GM04504 (cell line): Measurements from ENCODE around the gene IFIT2.
A peak's percentile ranks its signal among the peaks of the same experiment; 100 is the strongest.
"Not testable (repeated sequence)": the region's sequence is repeated elsewhere in the genome, so short reads cannot be mapped to it uniquely, and the experiment has no call there.

Experiments
- DNase-seq: peaks from one replicate; pipeline ENCODE4 v3.0.0-alpha.2; 2012; ENCODE audit warnings: low read depth

IFIT2 gene, protein sequence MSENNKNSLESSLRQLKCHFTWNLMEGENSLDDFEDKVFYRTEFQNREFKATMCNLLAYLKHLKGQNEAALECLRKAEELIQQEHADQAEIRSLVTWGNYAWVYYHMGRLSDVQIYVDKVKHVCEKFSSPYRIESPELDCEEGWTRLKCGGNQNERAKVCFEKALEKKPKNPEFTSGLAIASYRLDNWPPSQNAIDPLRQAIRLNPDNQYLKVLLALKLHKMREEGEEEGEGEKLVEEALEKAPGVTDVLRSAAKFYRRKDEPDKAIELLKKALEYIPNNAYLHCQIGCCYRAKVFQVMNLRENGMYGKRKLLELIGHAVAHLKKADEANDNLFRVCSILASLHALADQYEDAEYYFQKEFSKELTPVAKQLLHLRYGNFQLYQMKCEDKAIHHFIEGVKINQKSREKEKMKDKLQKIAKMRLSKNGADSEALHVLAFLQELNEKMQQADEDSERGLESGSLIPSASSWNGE

DNA sequence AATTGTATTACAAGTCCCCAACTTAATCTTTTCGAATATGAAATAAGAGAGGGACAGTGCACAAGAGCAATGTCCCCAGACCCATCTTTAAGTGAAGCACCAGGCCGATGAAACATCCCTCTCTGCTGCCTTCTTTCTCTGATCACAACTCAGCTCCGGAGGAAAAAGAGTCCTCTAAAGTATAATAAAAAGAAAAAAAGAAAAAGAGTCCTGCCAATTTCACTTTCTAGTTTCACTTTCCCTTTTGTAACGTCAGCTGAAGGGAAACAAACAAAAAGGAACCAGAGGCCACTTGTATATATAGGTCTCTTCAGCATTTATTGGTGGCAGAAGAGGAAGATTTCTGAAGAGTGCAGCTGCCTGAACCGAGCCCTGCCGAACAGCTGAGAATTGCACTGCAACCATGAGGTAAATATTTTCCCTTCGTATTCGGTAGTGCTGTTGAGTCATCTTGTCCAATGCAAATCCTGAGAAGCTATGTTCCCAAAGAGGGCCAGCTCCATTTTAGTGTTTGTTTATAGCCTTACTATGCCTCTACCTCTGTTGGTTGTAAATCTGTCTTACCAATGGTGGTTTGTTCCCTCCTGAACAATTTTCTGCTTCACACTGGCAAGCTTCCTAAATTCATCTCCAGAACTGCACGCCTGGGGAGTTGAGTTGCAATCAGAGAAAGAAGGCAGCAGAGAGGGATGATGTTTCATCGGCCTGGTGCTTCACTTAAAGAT, at the start of gene IFIT2:
IFIT2 (plus strand) TSS at position 326 of the 725 bp plus-strand sequence; CDS start at position 404, 78 bp downstream.
- DNase-seq: peak; percentile 29

DNA sequence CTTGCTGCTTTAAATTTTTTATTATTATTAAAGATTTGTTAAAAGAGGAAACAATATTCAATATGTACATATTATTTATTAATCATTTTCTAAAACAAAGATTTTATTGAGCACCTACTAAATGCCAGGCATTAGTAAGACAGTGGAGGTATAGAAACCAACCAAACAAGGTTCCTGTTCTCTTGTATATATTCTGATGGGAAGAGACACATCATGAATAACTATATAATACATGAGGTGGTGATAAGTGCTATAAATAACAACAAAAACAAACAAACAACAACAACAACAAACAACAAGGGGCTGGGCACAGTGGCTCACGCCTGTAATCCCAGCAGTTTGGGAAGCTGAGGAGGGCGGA, 49.6 kb upstream of the IFIT2 start:
- no peak for DNase-seq

DNA sequence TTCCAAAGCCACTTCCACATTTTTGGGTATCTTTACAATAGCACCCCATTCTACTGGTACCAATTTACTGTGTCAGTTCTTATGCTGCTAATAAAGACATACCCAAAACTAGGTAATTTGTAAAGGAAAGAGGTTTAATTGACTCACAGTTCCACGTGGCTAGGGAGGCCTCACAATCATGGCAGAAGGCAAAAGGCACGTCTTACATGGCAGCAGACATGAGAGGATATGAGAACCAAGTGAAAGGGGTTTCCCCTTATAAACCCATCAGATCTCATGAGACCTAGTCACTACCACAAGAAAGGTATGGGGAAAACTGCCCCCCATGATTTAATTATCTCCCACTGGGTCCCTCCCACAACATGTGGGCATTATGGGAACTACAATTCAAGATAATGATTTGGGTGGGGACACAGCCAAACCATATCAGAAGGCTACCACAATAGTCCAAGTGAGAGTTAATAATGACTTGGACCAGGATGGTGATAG, 46.7 kb upstream of the IFIT2 start:
- DNase-seq: not testable (repeated sequence)

DNA sequence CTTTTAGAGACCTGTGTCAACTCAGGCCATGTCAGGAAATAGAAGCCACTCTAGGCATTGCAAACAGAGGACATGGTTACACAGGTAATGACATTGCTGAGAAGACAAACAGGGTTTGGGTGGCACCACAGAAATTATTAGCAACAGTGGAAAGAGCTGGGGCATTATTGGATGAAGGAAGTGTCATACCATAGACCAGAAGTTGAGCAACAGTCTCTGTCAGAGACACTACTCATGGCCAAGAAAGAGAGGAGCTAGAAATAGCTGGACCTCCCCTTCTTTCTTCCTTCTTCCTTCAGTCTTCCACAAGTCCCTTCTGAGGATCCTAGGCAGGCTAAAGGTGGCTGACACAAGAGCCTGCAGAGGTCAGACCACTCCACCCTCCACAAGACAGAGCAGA, 46.1 kb upstream of the IFIT2 start:
- DNase-seq: no peak

DNA sequence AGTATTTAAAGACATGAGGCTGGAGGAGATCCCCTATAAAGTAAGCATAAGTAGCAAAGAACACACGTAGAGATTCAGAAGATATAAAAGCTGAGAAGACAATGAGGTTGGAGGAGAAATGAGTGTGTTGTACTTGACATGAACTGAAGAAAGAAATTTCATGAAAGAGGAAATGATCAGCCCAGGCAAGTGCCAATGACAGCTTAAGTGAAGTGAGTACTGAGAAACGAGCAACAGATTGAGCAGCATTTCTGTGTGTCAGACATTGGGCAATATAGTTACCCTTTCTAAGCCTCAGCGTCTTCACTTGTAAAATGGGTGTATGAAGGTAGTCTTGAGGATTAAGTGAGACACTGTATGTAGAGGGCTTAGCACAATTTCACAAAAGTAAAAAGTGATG, 45.5 kb upstream of the IFIT2 start:
- DNase-seq: no peak

DNA sequence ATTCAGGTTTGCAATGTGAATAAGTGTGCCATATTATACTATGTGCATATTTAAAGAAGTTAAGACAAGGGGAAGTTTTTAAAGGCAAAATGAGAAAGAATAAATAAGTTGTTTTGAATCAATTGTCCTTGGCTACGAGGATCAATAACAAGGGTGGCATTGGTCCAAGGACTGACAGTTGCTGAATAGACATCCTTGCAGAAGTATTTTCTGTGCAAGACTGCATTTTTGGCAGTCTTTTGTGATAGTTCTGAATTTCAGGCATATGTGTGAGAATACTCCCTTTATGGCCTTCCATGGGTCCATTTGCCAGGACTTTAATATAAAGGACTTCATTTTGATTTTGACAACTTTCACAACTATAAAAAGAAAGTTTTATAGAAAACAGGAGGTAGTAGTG, 44.9 kb upstream of the IFIT2 start:
- DNase-seq: no peak

DNA sequence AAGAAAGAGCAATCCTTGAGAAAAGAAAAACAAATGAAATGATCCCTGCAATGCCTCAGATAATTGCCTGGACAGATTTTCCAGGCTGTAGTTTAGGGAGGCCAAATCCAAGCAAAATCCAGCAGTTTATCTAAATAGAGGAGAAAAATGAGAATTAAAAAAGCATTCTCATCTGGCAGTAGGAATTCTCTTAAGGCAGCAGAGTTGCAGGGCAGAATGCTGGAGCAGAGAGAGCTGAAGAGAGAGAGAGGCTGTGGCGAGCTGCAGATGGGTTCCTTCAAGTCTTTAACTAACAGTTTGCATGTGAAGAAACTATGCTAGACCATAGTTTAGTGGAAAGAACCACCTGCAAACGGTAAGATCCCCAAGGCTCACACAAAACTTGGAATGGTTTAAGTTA, 44.3 kb upstream of the IFIT2 start:
- no peak for DNase-seq

DNA sequence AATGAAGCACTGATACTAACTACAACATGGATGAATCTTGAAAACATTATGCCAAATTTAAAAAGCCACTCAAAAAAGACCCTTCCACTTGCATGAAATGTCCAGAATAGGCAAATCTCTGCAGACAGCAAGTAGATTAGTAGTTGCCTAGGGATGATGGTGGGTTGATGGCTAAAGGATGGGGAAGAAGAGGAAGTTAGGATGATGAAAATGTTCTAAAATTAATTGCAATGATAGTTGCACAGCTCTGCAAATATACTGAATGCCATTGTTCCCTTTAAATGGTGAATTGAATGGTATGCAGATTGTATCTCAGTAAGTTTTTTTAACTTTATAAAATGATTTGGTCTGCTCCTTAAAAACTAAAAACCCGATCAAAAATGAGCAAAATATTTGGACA, 43.0 kb upstream of the IFIT2 start:
- DNase-seq: no peak

DNA sequence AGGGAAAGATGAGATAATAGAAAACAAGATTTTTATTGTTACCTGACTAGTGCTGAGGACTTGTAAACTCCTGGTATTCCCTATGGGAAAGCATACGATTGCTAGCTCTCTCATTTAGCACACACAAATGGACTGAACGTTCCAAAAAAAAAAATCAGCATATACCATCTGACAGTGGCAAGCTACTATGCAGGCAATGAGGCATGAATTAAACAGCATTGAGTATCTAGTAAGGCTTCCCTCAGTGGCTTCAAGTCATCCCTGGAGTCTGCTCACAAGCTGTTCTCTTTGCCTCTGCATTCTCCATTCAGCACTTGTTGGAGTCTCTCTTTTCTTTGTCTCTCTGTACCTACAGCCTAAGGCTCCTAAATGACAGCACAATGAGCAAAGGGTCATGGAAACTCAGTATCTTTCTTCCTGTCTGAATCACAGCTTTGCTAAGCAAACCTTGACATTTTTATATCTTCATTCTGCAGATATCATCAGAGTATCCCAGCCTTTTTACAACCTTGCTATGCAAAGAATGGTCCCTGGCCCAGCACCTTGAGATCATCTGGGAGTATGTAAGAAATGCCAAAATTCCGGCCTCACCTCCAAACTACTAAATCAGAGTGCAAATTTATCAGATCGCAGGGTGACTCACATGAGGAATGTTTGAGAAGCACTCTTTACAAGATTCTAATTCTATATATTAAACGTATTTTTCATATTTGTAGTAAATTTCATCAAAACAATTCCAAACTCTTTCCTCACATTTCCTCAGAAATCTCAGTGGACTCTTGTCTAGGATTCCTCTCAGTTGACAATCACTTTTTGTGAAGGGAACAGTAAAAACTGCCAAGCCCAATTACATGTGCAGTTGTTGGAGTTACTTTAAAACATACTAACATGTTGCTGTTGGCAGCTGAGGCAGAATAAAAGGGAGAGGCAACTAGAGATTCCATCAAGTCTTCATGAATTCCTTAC, 39.5 kb upstream of the IFIT2 start:
- peak; percentile 79 for DNase-seq

DNA sequence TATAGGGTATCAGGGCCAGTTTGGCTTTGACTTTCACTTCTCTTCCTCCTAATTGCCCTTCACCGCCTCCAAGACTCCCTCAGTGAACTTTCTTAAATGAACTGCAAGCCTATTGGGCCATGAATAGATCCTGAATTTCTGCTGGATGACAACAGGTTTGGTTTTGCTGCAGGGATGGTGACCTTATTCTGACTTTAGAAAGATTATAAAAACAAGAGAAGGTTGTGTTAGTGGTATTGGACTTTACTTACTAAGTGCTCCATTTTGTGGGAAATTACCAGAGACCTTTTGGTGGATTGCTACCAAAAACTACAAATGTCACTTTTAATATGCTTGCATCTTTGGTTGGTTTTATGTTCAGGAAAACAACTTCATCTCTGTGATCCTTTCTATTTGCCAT, 38.8 kb upstream of the IFIT2 start:
- no peak for DNase-seq

DNA sequence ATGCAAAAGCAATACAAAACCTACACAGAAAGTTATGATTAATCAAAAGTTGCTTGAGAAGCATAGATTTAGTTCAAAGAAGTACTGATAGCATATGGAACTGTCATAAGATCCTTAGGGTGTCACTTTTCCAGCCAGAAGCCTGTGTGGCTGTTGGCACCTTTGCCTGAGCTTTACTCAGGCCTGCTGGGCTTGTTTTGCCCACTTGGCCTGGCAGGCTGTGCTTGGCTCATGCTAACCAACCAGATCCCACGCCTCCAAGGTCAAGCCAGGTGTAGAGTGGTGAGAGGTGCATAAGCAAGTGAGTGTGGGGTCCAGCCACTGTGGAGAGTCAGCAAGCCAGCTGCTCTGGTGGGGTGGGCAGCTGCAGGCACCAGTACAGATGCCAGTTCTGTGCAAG, 38.3 kb upstream of the IFIT2 start:
- no peak for DNase-seq

DNA sequence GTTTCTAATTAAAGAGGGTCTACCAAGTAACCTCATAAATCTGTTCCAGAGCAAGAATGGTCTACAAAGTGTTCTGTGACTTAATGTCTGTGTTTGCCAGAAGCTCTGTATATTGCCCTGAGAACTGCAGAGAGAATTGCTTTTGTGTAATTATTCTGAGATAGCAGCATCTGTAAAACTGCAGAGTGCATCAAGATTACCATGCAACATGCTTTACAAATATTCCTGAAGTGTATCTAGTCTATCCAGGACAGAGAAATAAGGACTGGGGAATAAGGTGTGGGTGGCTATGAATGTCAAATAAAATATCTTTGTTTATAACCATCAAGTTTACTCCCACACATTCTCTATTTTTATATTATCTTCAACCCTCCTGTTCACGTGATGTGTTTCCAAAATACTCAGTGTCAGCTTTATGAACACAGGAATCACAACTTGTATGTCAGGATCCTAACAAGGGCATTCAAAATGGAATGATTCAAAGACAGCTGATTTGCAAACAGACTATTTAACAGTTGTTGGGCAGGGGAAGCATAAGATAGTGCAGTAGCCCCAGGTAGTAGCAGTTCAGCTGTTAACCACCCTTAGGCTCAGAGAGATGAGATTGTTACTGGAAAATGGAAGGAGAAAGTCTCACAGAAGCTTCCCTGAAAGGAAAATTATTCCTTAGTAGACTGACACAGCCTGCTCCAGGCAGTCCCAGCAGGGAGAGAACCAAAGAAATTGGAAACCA, 35.0 kb upstream of the IFIT2 start:
- no peak for DNase-seq

DNA sequence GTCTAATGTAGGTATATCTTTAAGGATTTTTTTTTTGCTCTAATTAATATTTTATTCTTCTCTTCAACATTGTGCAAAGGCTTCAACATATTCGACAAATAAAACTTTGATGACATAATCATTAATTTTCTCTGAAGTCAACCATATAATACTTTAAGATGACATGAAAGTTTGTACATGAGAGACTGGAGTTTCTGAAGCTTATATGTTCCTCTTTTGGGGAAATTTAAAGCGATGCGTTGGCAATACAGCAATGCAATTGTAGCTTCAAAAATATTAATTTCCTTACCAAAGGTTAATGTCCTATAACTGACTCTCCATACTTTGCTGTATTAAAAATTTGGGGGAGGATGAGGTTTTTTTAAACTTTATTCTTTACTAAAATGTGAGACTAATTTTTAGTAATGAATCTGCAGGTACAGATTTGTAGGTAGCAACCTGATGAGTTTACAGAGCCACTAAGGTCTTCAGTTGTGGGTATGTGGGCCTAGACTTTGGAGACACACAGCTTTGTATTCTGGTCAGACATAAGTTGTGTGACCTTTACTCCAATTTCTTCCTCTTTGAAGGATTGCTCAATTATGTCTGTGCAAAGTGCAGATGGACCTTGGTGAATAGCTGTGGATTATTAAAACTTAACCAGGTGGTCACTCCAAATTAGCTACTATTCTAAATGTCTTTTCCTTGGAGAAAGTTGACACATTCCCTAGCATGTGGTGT, 32.3 kb upstream of the IFIT2 start:
- no peak for DNase-seq

DNA sequence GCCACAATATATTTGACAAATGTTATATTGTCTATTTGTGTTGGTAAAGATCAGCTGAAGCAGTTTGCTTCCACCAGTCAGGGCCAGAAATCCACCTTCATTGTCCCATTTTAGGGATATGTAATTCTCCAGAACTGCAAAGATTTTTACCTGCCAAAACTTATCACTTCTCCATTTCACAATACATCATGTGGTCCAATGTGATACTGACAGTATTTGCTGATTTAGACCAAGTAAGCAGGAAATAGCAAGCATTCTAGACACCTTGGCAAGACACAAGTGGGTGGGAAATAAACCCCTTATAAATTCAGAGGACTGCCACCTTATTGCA, 31.7 kb upstream of the IFIT2 start:
- DNase-seq: no peak

DNA sequence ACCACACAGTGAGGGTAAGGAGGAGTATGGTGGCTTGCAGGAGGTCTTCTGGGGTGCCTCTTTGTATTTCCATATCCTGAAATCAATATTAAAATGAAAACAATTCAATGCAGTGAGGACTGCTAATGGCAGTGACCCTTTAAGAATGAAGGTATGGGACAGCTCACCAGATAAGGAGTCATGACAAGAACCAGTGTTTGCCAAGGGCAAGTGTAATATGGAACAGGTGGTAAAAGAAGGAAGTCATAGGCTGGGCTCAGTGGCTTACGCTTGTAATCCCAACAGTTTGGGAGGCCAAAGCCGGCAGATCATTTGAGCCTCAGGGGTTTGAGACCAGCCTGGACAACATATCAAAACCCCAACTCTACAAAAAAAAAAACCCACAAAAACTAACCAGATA, 30.3 kb upstream of the IFIT2 start:
- no peak for DNase-seq

DNA sequence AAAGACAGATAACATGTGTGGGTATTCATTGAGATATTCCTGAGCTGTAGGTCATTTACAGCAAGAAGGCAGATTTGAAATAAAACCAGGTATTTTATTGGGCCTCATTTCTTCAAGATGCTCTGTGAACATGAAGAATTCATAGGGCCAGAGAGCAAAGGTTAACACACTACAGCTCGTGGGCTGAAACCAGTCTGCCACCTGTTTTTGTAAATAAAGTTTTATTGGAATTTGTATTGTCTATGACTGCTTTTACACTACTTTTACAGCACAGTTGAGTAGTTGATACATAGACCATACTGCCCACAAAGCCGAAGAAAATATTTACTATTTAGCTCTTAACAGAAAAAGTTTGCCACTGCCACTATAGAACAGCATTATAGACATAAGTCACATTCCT, 28.2 kb upstream of the IFIT2 start:
- DNase-seq: no peak

DNA sequence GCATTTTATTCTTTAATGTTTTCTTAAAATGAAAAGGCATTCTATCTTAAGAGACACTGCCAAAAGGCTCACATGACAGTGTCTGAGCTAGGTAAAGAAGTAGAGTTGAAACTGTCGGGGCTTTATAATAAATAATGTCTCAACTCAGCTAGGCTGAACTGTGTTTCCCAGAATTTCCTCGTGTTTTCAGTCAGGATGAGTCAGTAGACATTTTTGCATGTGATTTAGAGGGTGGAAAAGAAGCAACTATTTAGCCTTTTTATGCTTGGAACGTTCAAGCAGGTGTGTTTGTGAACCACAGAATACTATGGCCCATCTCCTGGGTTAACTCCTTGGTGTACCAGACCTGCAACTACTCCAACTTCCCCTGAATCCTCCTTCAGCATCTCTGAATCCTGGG, 26.9 kb upstream of the IFIT2 start:
- DNase-seq: no peak

DNA sequence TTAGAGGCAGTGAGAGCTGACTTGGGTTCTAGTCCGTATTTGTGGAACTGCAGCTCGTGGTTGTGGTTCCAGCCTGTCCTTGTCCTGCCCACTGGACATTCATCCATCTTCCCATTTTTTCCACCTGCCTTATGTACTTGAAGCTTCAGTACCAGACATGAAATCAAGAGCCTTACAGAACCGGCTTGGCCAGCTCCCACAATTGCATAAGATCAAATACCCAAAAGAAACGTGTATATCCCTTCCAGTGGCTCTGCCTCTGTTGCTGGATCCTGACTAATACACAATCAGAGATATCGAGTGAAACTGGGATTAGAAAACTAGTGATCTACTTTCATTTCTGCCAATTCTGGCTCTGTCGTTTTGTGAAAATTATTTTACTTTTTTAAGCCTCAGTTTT, 26.5 kb upstream of the IFIT2 start:
- no peak for DNase-seq

DNA sequence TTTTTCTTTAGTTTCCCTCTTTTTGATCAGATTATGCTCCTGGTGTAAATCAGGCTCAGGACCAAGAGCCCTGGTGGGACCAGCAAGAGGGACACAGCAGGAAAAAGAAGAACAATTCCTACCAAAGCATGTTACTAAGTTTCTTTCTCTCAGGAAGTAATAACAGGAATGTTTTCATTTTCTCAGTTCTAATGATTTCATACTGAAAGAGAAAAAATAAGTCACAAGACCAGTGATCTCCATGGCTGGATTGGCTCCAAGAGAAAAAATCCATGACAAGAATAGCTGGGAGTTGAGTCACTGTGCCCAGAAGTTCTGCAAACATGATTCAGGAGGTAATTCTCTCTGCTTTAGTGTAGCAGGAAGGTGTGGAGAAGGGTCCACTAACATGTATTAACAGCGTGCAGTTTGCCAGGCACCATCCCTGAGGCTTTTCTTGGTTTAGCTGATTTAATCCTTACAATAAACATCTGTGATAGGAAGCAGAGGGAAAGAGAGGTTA, 23.8 kb upstream of the IFIT2 start:
- peak; percentile 94 for DNase-seq

DNA sequence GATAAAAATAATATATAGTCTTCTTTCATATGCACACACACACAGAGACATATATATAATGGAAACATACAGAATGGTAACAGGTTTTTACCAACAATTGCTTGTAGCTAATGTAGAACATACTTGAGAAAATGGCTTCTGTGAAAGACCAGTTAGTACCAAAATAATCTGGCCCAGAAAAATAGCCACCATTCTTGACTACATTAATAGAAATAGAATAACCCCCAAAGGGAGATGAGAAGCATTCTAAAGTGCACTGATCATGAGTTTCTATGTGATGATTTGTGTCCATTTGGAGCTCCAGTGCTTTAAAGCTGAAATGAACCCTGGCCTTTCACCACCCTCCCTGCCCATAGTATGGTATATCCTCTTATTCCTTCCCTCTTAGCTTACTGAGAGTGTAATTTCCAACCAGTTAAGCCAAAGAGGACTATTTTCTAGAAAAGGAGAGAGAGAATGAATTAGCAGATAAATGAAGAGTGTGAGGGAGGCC, 22.9 kb upstream of the IFIT2 start:
- DNase-seq: no peak

DNA sequence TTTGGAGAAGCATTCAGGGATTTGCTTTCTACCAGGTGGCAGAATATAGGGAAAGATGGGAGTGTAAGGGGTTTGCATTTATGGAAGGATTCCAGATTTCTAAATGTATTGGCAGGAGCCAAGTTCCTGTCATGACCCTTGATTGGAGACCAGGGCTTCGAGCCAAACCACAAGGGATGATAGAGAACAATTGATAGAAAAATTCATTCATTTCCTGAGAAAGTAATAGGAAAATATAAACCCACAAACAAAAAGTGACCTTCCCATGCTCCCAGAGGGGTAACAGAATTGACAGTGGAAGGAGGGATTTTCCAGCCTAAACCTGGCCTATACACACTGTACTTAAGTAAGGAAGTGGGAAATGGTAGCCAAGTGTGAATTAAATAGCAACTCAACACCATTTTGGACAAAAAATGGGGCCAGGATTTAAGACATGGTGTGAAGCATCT, 22.4 kb upstream of the IFIT2 start:
- no peak for DNase-seq
